Measurements from ENCODE around the gene CLIP1. TPM values are rescaled to one million over a fixed set of nuclear protein-coding genes. Genes with fewer than 3 reads are reported as not detected.
"Not testable (repeated sequence)": the region's sequence is repeated elsewhere in the genome, so short reads cannot be mapped to it uniquely, and the experiment has no call there.

The CLIP1 gene
- total RNA-seq, 1 donor from 2014 or later: 21.9 TPM

DNA sequence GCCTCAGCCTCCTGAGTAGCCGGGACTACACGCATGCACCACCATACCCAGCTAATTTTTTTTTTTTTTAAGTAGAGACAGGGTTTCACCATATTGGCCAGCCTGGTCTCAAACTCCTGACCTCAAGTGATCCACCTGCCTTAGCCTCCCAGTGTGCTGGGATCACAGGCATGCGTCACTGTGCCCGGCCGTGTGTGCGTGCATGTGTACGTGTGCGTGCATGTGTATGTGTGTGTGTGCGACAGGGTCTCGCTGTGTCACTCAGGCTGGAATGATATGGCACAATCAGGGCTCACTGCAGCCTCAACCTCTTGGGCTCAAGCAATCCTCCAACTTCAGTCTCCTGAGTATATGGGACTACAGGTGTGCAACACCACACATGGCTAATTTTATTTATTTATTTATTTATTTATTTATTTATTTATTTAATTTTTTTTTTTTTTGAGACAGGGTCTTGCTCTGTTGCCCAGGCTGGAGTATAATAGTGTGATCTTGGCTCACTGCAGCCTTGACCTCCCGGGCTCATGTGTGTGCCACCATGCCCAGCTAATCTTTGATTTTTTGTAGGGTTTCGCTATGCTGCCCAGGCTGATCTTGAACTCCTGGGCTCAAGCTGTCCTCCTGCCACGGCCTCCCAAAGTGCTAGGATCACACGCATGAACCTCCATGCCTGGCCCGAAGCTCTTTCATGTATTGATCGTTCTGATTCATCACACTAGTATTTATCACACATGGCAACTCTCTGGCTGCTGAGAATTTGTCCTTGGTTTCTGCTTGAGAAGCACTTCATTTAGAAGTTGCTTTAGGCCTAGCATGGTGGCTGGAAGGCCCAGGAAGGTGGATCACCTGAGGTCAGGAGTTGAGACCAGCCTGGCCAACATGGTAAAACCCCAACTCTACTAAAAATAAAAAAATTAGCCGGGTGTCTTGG, 35.9 kb upstream of the CLIP1 start:
- H3K9me3 ChIP-seq (ENCODE audit: control insufficient read depth in 3 of 3, low read length in 3 of 3): no peaks in the 10 kb centered on the region
- peaks cover 0 to 6% (median 0%) of the 10 kb centered on the region in 3 donors for H3K4me1 ChIP-seq (ENCODE audit: control insufficient read depth in 3 of 3, insufficient read depth in 3 of 3, low read length in 3 of 3)

DNA sequence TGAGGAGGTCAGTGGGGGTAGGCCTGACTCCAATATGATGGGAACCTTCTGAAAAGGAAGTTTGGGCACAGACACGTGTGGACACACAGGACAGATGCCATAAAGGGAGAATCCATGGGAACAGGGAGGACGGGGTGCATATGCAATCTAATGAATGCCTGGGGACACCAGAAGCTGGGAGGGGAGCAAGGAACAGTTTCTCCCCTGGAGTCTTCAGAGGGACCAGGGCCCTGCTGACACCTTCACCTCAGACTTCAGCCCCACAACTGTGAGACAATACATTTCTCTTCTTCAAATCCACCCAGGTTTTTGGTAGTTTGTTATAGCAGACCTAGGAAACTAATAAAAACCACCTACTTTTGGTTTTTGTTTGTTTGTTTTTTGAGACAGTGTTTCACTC, 35.2 kb upstream of the CLIP1 start:
- no peaks in the 10 kb centered on the region for H3K36me3 ChIP-seq (ENCODE audit: control insufficient read depth in 3 of 3, insufficient read depth in 3 of 3, low read length in 3 of 3)
- peaks cover 0 to 6% (median 0%) of the 10 kb centered on the region in 3 donors for H3K4me1 ChIP-seq (ENCODE audit: control insufficient read depth in 3 of 3, insufficient read depth in 3 of 3, low read length in 3 of 3)
- H3K27me3 ChIP-seq (ENCODE audit: control insufficient read depth in 3 of 3, insufficient read depth in 3 of 3, low read length in 3 of 3): no peaks in the 10 kb centered on the region
- H3K4me3 ChIP-seq (ENCODE audit: low read length in 3 of 3): no peak overlapping the region
- H3K27ac ChIP-seq (ENCODE audit: low read depth, low read length): no peak overlapping the region
- H3K9me3 ChIP-seq (ENCODE audit: control insufficient read depth in 3 of 3, low read length in 3 of 3): no peaks in the 10 kb centered on the region
- H3K9ac ChIP-seq (ENCODE audit: low read depth in 1 of 3, low read length in 3 of 3): no peak overlapping the region

More for the DNA sequence above, 35.9 kb upstream of the CLIP1 start:
- no peak overlapping the region for H3K9ac ChIP-seq (ENCODE audit: low read depth in 1 of 3, low read length in 3 of 3)
- no peaks in the 10 kb centered on the region for H3K27me3 ChIP-seq (ENCODE audit: control insufficient read depth in 3 of 3, insufficient read depth in 3 of 3, low read length in 3 of 3)
- no peak overlapping the region for H3K4me3 ChIP-seq (ENCODE audit: low read length in 3 of 3)
- H3K36me3 ChIP-seq (ENCODE audit: control insufficient read depth in 3 of 3, insufficient read depth in 3 of 3, low read length in 3 of 3): no peaks in the 10 kb centered on the region
- no peak overlapping the region for H3K27ac ChIP-seq (ENCODE audit: low read depth, low read length)

DNA sequence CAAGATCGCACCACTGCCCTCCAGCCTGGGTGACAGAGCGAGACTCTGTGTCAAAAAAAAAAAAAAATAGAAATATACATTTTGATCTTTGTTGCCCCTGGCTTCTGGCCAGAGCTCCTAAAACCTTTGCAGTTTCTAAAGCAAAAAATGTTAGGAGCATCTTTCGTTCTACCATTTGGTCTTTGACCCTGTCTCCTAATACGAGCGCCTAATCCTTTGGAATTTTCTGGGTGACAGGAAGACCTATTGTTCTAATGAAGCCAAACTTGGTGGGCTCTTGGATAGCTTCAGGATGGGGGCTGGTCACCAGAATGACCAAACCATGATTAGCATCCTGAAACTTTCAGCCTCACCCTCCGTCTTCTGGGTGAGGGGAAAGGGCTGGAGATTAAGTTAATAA, 32.3 kb upstream of the CLIP1 start:
- H3K4me3 ChIP-seq (ENCODE audit: low read length in 3 of 3): no peak overlapping the region
- H3K9me3 ChIP-seq (ENCODE audit: control insufficient read depth in 3 of 3, low read length in 3 of 3): no peaks in the 10 kb centered on the region
- no peak overlapping the region for H3K27ac ChIP-seq (ENCODE audit: low read depth, low read length)
- no peaks in the 10 kb centered on the region for H3K27me3 ChIP-seq (ENCODE audit: control insufficient read depth in 3 of 3, insufficient read depth in 3 of 3, low read length in 3 of 3)
- peaks cover 0 to 6% (median 0%) of the 10 kb centered on the region in 3 donors for H3K4me1 ChIP-seq (ENCODE audit: control insufficient read depth in 3 of 3, insufficient read depth in 3 of 3, low read length in 3 of 3)
- no peaks in the 10 kb centered on the region for H3K36me3 ChIP-seq (ENCODE audit: control insufficient read depth in 3 of 3, insufficient read depth in 3 of 3, low read length in 3 of 3)
- no peak overlapping the region for H3K9ac ChIP-seq (ENCODE audit: low read depth in 1 of 3, low read length in 3 of 3)

DNA sequence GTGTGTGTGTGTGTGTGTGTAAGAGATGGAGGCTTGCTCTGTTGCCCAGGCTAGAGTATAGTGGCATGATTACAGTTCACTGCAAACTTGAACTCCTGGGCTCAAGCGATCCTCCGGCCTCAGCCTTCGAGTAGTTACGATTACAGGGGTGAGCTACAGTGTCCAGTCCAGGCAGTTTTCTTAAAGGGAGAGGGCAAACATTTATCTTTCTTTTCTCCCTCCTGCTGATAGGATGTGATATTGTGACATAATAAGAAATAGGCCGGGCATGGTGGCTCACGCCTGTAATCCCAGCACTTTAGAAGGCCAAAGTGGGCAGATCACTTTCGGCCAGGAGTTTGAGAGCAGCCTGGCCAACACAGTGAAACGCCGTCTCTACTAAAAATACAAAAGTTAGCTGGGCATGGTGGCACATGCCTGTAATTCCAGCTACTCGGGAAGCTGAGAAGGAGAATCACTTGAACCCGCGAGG, 31.8 kb upstream of the CLIP1 start:
- H3K4me1 ChIP-seq (ENCODE audit: control insufficient read depth in 3 of 3, insufficient read depth in 3 of 3, low read length in 3 of 3): peaks cover 0 to 6% (median 0%) of the 10 kb centered on the region in 3 donors
- H3K9me3 ChIP-seq (ENCODE audit: control insufficient read depth in 3 of 3, low read length in 3 of 3): no peaks in the 10 kb centered on the region
- no peaks in the 10 kb centered on the region for H3K27me3 ChIP-seq (ENCODE audit: control insufficient read depth in 3 of 3, insufficient read depth in 3 of 3, low read length in 3 of 3)
- H3K9ac ChIP-seq (ENCODE audit: low read depth in 1 of 3, low read length in 3 of 3): no peak overlapping the region
- no peaks in the 10 kb centered on the region for H3K36me3 ChIP-seq (ENCODE audit: control insufficient read depth in 3 of 3, insufficient read depth in 3 of 3, low read length in 3 of 3)
- H3K27ac ChIP-seq (ENCODE audit: low read depth, low read length): no peak overlapping the region
- no peak overlapping the region for H3K4me3 ChIP-seq (ENCODE audit: low read length in 3 of 3)

DNA sequence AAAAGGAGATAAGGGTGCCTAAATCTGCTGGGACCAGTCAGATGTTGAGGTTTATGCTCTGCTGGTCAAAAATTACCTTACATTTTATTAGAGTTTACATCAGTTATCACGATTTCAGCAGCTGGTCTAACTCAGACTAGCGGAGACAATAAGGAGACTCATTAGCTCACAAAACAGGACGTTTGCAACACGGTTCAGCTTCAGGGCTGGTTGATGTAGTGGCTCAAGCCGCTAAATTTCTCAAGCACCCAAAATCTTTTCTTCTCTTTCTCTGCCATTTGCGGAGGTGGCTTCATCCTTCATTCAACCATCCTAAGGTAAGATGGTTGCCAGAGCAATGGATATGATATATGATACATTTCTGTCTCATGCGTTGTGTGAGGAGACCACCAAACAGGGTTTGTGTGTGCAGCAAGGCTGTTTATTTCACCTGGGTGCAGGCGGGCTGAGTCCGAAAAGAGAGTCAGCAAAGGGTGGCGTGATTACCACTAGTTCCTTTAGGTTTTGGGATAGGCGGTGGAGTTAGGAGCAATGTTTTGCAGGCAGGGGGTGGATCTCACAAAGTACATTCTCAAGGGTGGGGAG, 30.3 kb upstream of the CLIP1 start:
- no peaks in the 10 kb centered on the region for H3K9me3 ChIP-seq (ENCODE audit: control insufficient read depth in 3 of 3, low read length in 3 of 3)
- H3K36me3 ChIP-seq (ENCODE audit: control insufficient read depth in 3 of 3, insufficient read depth in 3 of 3, low read length in 3 of 3): no peaks in the 10 kb centered on the region
- no peak overlapping the region for H3K27ac ChIP-seq (ENCODE audit: low read depth, low read length)
- H3K9ac ChIP-seq (ENCODE audit: low read depth in 1 of 3, low read length in 3 of 3): no peak overlapping the region
- peaks cover 0 to 6% (median 0%) of the 10 kb centered on the region in 3 donors for H3K4me1 ChIP-seq (ENCODE audit: control insufficient read depth in 3 of 3, insufficient read depth in 3 of 3, low read length in 3 of 3)
- H3K27me3 ChIP-seq (ENCODE audit: control insufficient read depth in 3 of 3, insufficient read depth in 3 of 3, low read length in 3 of 3): no peaks in the 10 kb centered on the region
- no peak overlapping the region for H3K4me3 ChIP-seq (ENCODE audit: low read length in 3 of 3)

DNA sequence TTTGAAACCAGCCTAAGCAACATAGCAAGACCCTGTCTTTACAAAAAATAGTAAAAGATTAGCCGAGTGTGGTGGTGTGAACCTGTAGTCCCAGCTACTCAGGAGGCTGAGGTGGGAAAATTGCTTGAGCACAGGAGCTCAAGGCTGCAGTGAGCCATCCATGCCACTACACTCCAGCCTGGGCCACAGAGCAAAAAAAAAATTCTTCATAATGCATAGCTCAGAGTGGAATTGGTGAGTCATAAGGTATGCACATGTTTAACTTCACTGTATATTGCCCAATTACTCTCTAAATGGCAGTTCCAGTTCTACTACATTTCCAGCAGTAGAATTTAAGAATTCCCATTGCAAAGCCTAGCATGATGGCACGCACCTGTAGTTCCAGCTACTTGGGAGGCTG, 26.8 kb upstream of the CLIP1 start:
- Histone ChIP-seq H3K36me3 (ENCODE audit: control insufficient read depth in 3 of 3, insufficient read depth in 3 of 3, low read length in 3 of 3) (no peaks in the 10 kb centered on the region), H3K9ac (ENCODE audit: low read depth in 1 of 3, low read length in 3 of 3) (no peak overlapping the region), H3K27me3 (ENCODE audit: control insufficient read depth in 3 of 3, insufficient read depth in 3 of 3, low read length in 3 of 3) (no peaks in the 10 kb centered on the region), H3K9me3 (ENCODE audit: control insufficient read depth in 3 of 3, low read length in 3 of 3) (no peaks in the 10 kb centered on the region), H3K4me3 (ENCODE audit: low read length in 3 of 3) (no peak overlapping the region), H3K4me1 (ENCODE audit: control insufficient read depth in 3 of 3, insufficient read depth in 3 of 3, low read length in 3 of 3) (peaks cover 0 to 6% (median 0%) of the 10 kb centered on the region in 3 donors), H3K27ac (ENCODE audit: low read depth, low read length) (no peak overlapping the region)

DNA sequence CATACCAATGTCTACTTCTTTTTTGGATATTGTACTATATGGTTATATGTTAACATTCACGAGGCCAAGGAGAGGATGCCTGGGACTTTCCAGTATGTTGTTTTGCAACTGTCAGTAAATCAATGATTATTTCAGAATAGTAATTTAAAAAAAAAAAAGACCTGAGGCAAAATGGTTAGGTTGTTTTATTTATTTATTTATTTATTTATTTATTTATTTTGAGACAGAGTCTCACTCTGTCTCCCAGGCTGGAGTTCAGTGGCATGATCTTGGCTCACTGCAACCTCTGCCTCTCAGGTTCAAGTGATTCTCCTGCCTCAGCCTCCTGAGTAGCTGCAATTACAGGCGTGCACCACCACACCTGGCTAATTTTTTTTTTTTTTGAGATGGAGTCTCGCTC, 25.4 kb upstream of the CLIP1 start:
- H3K27ac ChIP-seq (ENCODE audit: low read depth, low read length); H3K4me3 ChIP-seq (ENCODE audit: low read length in 3 of 3); H3K27me3 ChIP-seq (ENCODE audit: control insufficient read depth in 3 of 3, insufficient read depth in 3 of 3, low read length in 3 of 3); H3K9me3 ChIP-seq (ENCODE audit: control insufficient read depth in 3 of 3, low read length in 3 of 3); H3K4me1 ChIP-seq (ENCODE audit: control insufficient read depth in 3 of 3, insufficient read depth in 3 of 3, low read length in 3 of 3); H3K9ac ChIP-seq (ENCODE audit: low read depth in 1 of 3, low read length in 3 of 3); H3K36me3 ChIP-seq (ENCODE audit: control insufficient read depth in 3 of 3, insufficient read depth in 3 of 3, low read length in 3 of 3): not testable (repeated sequence)

DNA sequence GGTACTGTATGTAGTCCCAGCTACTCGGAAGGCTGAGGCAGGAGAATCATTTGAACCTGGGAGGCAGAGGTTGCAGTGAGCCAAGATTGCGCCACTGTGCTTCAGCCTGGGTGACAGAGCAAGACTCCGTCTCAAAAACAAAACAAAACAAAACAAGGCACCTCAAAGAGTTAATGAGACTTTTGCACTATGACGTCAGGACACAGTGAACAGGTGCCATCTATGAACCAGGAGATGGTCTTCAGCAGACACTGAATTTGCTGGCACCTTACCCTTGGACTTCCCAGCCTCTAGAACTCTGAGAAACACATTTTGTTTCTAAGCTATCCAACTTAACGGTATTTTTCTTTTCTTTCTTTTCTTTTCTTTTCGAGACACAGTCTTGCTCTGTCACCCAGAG, 23.9 kb upstream of the CLIP1 start:
- H3K27me3 ChIP-seq (ENCODE audit: control insufficient read depth in 3 of 3, insufficient read depth in 3 of 3, low read length in 3 of 3); H3K27ac ChIP-seq (ENCODE audit: low read depth, low read length); H3K36me3 ChIP-seq (ENCODE audit: control insufficient read depth in 3 of 3, insufficient read depth in 3 of 3, low read length in 3 of 3); H3K4me1 ChIP-seq (ENCODE audit: control insufficient read depth in 3 of 3, insufficient read depth in 3 of 3, low read length in 3 of 3); H3K9me3 ChIP-seq (ENCODE audit: control insufficient read depth in 3 of 3, low read length in 3 of 3); H3K4me3 ChIP-seq (ENCODE audit: low read length in 3 of 3); H3K9ac ChIP-seq (ENCODE audit: low read depth in 1 of 3, low read length in 3 of 3): not testable (repeated sequence)

DNA sequence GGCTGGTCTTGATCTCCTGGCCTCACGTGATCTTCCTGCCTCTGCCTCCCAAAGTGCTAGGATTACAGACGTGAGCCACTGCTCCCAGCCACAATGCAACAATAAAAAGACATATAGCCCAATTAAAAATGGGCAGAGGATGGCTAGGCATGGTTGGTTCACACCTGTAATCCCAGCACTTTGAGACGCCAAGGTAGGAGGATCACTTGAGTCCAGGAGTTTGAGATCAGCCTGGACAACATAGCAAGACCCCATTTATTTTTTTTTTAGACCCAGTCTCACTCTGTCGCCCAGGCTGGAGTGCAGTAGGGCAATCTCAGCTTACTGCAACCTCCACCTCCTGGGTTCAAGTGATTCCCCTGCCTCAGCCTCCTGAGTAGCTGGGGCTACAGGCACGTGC, 21.6 kb upstream of the CLIP1 start:
- not testable (repeated sequence) for H3K9me3 ChIP-seq (ENCODE audit: control insufficient read depth in 3 of 3, low read length in 3 of 3); H3K4me3 ChIP-seq (ENCODE audit: low read length in 3 of 3); H3K9ac ChIP-seq (ENCODE audit: low read depth in 1 of 3, low read length in 3 of 3); H3K36me3 ChIP-seq (ENCODE audit: control insufficient read depth in 3 of 3, insufficient read depth in 3 of 3, low read length in 3 of 3); H3K27ac ChIP-seq (ENCODE audit: low read depth, low read length); H3K4me1 ChIP-seq (ENCODE audit: control insufficient read depth in 3 of 3, insufficient read depth in 3 of 3, low read length in 3 of 3); H3K27me3 ChIP-seq (ENCODE audit: control insufficient read depth in 3 of 3, insufficient read depth in 3 of 3, low read length in 3 of 3)

DNA sequence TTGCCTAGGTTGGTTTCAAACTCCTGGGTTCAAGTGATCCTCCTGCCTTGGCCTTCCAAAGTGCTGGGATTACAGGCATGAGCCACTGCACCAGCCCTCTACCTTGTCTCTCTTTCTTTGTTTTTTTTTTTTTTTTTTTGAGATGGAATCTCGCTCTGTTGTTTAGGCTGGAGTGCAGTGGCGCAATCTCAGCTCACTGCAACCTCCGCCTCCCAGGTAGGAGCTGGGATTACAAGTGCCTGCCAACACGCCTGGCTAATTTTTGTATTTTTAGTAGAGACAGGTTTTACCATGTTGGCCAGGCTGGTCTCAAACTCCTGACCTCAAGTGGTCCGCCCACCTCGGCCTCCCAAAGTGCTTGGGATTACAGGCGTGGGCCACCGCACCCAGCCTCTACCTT, 16.4 kb upstream of the CLIP1 start:
- H3K27me3 ChIP-seq (ENCODE audit: control insufficient read depth in 3 of 3, insufficient read depth in 3 of 3, low read length in 3 of 3); H3K9me3 ChIP-seq (ENCODE audit: control insufficient read depth in 3 of 3, low read length in 3 of 3); H3K36me3 ChIP-seq (ENCODE audit: control insufficient read depth in 3 of 3, insufficient read depth in 3 of 3, low read length in 3 of 3); H3K9ac ChIP-seq (ENCODE audit: low read depth in 1 of 3, low read length in 3 of 3); H3K27ac ChIP-seq (ENCODE audit: low read depth, low read length); H3K4me1 ChIP-seq (ENCODE audit: control insufficient read depth in 3 of 3, insufficient read depth in 3 of 3, low read length in 3 of 3); H3K4me3 ChIP-seq (ENCODE audit: low read length in 3 of 3): not testable (repeated sequence)

All from skeletal muscle tissue (tissue), 4 donors.